NCI-H345 treated with DMSO at 0.1 percent for 48 hours (cell line): ENCODE results near the gene LRRTM3.

Experiments
- DNase-seq: peaks from one replicate; lab custom pipeline; 2025; ENCODE audit not compliant: unreplicated experiment; lab: John Stamatoyannopoulos, UW

The LRRTM3 gene

DNA sequence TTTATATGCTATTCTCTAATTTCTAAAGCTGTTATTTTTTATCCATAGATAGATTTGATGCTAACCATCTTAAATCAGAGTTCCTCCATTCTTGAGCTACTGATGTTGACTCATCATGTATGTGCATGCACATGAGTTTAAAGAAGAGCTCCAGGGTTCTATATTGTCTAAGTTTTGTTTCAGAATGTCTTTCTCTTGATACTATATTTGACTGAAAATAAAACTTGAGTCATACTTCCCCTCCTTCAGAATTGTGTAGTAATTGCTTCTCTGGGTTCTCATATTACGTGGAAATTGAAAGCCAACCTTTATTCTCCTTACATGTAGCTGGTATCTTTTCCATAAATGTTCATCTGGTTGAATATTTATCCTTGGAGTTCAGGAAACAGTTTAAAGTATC lies 89.4 kb downstream of the LRRTM3 start:
- DNase-seq = no peak

DNA sequence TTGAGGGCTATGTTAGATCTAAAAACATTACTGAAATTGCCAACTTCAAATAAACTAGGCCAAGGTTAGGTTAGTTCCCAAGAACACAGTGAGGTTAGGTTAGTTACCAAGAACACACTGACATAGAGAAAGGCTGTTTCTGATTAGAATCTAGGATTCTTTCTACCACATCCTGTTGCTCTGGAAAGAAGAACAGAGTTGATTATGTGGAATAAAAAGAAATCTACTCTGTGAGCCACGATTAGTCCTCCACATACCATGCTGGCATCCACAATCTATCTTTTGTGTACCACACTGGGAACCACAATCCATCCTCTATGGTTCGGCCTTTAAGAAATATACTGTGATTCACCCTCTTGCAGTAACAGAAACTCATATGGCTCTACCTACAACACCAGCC lies 91.4 kb downstream of the LRRTM3 start:
- no peak for DNase-seq

DNA sequence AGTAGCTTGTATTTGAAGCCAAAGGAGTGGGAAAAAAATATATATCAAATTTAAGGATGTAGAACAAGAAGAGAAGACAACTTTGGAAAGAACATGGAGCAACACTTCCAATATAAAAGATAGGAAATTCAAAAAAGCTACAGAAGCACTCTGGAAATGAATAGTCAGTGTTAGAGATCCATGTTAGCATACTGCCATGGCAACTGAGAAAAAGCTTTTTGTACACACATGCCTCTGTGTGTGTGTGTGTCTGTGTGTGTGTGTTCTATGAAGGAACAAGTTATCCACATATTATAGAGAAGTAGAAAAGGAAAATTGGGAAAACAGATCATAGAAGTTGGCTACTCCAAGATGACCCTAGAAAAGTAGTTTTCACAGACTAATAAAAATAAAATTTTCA lies 96.3 kb downstream of the LRRTM3 start:
- DNase-seq = no peak

- DNase-seq = no peak
Measured at GRCh38 chr10:67033878-67034277, 108.0 kb downstream of the LRRTM3 start.

DNA sequence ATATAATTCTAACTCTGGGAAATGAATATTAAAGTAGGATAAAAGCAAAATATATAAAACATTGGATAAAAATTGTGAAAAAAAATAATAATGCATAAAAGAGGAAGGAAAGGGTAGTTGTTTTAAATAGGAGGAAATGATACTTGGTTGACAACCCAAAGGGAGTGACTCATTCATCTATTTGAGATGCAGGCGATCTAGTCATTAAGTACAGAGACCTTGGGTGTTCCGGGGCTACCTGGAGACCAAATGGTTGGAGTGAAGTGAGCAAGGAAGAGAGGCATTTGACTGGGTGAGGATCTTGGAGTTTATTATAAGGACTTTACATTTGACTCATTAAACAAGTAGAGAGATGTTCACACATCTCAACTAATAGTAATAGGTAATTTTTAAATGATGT lies 111.0 kb downstream of the LRRTM3 start:
- DNase-seq = no peak

DNA sequence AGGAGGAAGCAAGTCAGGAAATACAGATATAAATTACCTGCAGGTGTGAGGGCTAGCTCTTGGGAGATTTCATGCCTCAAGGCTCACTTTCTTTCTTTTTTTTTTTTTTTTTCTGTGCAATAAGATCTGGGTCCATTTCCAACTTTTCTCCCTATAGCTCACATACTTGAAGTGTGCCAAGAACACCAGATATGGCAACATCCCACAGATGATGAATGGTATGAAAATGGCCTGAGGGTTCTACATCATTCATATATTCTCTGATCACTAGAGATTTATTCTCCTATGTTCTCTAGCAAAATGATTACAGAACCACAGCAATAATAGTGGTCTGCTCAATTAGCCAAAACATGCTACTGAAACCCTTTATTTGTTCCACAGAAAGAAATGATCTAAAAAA lies 117.2 kb downstream of the LRRTM3 start:
- DNase-seq = no peak

- no peak for DNase-seq
Measured at GRCh38 chr10:67045404-67045803, 119.6 kb downstream of the LRRTM3 start.

DNA sequence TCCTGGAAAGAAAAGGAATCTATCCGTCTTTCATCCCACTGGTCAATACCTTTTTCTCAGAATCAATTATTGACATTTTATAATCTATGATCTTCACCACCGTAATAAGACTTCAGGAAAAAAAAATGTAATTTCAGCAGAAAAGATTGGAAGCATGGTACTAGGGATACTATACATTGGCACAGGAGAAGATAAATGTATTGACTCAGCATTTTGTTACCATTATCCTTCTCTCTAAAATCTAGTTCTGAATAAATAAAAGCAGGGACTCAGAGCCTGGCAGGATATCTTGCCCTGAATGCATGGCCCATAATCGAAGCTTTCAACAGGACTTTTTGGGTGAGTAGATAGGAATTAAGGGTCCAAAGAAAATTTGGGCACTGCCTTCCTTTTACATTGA lies 120.7 kb downstream of the LRRTM3 start:
- no peak for DNase-seq

DNA sequence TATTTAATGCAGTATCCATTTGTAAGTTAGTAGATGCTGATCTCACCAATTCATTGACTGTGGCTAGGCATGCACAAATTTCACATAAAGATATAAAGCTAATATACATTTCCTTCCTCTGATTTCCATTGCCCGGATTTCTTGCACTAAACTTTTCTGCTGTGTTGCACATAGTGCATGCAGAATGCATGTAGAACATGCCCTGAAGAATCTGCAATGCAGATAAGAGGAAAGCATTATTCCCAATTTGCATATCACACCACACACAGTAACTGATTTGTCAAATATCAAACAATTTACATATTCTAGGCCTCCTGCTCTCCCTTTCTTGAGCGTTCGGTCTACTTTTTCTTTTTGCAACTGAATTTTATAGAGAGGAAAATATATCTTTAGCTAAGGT lies 124.2 kb downstream of the LRRTM3 start:
- DNase-seq = no peak

- no peak for DNase-seq
Measured at GRCh38 chr10:67050415-67050814, 124.6 kb downstream of the LRRTM3 start.

GRCh38 chr10:67072654-67073053 lies 146.8 kb downstream of the LRRTM3 start:
- no peak for DNase-seq

- no peak for DNase-seq
Measured at GRCh38 chr10:67075491-67075971, 149.7 kb downstream of the LRRTM3 start.

- no peak for DNase-seq
Measured at GRCh38 chr10:67076144-67076543, 150.3 kb downstream of the LRRTM3 start.

DNA sequence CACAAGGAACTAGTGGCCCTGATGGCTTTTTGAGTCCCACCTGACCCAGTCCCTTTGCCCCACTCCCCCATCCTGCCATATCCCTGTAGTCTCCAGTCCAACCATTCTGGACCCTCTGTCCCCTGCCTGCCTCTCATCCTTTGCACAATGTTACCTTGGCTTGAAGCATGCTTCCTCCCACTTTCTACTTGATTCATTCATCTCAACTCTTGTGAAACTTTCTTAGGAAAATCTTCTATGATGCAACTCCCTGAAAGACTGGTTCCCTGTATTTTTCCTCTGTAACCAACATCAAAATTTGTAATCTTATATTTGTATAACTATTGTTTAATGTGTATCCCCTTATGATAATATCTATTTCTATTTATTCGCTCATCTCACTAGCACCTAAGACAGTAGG lies 151.5 kb downstream of the LRRTM3 start:
- DNase-seq = no peak

- DNase-seq = no peak
Measured at GRCh38 chr10:67079126-67079525, 153.3 kb downstream of the LRRTM3 start.

DNA sequence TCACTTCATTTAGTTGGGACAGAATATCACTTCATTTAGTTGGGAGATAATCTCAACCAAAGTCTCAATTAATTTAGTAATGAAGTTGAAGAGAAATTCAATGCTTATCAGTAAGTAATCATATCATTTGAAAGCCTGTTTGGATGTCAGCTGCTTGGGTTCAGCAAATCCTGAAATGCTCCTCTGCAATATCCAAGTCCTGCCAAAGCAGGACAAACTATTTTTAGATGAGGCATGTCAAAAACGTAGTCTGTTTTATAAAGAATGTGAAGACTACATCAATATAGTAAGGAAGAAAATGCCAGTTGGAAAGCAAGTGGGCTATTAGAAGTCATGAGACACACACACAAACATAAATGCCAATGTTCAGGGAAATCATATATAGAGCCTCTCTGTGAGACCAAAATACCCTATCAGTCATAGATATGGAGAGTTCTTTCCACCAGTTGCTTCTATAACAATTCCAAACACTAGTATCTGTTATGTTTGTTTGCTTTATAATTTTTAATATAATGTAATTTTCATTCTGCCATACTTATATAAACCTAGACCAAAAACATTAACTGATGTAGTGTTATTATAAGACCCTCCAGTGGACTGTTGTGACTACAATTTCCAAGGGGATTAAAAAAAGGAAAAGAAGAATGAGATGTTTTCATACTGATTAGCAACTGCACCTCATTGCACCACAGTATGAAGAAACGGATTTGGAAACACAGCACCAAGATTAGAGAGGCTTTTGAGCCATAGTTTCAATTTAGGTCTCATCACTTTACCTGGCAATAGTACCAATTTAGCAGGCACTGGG lies 160.7 kb downstream of the LRRTM3 start:
- no peak for DNase-seq

DNA sequence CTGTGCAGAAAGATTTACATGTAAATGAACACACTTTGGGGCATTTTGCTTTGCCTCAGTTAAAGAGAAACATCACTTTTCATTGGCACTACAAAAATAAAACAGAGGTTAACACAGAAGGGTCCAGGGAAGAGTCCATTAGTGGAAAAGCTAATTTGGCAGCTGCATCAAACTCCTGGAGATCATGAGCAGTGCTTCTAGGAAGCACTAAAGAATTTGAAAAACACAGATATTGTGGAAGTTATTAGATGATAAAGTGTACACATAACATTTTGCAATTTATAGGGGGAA lies 161.2 kb downstream of the LRRTM3 start:
- DNase-seq = no peak

GRCh38 chr10:67088036-67088435 lies 162.2 kb downstream of the LRRTM3 start:
- DNase-seq = no peak

GRCh38 chr10:67095531-67095930 lies 169.7 kb downstream of the LRRTM3 start:
- DNase-seq = no peak

- no peak for DNase-seq
Measured at GRCh38 chr10:67098461-67098860, 172.6 kb downstream of the LRRTM3 start.

DNA sequence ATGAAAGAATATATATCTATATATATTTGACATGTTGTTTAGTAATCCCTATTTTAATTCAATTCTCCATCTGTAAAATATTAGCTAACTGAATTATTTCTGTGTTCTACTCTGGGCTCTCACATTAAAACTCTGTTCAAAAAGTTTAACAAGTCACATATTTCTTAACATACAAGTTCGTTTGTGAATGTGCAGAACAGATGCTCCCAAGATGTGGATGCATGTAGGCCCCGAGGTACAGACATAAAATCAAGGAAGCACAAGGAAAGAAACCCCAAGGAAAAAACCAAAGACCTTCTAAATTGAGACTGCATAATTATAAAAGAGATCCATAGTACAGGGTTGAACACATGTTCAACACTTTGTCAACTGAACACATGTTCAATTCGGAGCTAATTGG lies 175.1 kb downstream of the LRRTM3 start:
- DNase-seq = no peak

- no peak for DNase-seq
Measured at GRCh38 chr10:67107670-67108069, 181.8 kb downstream of the LRRTM3 start.

DNA sequence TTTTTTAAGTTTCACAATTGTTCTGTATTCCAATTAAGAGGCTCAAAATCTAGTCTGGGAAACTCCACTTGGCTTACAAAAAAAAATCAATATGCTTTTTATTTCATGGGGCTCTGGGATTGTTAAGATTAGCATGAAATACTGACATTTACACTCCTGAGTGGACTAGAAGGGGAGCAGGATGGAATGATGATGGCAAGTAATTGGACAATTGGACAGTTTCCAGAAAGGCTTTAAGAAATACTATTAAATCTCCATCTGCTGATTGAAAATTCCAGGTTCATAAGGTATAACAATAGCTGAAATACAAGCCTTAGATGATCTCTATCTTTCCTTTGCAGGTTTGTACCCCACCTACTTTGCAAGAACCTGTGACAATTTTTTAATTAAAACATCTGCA lies 184.4 kb downstream of the LRRTM3 start:
- no peak for DNase-seq
